Measurements from ENCODE around the gene EPB41L2. TPM values are rescaled to one million over a fixed set of nuclear protein-coding genes. Genes with fewer than 3 reads are reported as not detected.

Gene EPB41L2
- total and polyA plus RNA-seq, 9 donors: 125 to 243 (median 190) TPM

DNA sequence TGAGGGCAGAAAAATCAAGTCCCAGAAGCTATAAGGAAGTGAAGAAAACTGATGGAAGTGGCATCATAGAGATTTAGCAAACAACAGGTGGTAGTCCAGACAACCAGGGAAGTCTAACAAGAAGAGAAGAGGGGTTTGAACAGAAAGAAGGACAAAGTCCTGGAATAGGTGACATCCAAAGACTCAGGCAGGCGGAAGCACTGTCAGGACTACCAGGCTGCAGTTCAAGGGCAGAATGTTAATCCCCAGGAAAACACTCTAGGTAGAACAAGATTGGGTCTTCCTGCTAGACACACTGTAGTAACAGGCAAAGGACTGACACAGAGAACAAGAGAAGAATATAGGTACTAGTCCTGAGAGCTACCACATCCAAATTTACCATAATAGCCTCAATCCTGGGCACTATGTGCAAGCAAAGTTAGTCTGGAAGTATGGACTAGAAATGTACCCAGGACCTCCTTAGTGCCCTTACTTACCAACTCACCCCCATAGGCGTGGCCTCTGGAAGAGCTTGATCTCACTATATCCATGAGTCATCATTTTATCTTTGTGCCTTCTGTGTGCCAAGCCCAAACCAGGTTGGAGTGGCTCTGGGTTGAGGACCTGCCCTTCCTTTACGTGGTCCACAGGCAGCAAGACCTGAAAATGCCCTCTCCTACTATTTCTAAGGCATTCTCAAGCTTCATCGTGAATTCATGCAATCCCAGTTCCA is 2.2 kb upstream of the EPB41L2 start:
- H3K4me1 ChIP-seq (ENCODE audit: control insufficient read depth, insufficient read depth, low read length): peaks cover 15% of the 10 kb centered on the region
- WGBS (ENCODE audit: insufficient coverage): 96% methylated on average over 4 of the region's 4 CpGs
- H3K27me3 ChIP-seq (ENCODE audit: control insufficient read depth, insufficient read depth, low read length): no peaks in the 10 kb centered on the region
- H3K9me3 ChIP-seq (replicated peaks; ENCODE audit: control insufficient read depth, low read depth, low read length): peaks cover under 1% of the 10 kb centered on the region
- no peaks in the 10 kb centered on the region for H3K36me3 ChIP-seq (ENCODE audit: control insufficient read depth, insufficient read depth, low read length)
- H3K27ac ChIP-seq (ENCODE audit: low read length): peak overlapping the region; percentile 57
- DNase-seq: no peak
- H3K4me3 ChIP-seq (ENCODE audit: low read length): no peak overlapping the region

DNA sequence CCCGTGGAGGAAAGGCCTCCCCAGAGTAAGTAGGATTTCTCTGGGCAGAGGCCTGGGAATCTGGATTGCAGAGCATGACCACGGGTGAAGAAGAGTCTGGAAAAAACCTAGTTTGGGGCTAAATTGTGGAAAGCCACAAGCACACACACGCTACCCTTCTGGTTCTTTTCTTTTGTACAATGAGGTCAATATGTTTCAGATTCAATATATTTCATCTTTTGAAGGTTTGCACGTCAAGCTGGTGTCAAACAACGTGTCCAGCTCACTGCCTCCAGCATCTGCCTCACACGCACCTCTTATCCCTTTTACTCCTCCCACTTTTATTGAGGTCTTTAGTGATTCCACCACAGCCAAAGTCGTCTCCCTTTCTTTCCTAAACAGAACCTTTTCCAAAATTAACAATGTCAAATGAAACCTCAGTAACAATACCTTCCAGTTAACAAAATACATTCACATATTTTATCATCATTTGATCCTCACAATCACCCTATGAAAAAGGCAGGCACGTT is 773 bp upstream of the EPB41L2 start:
- Histone ChIP-seq H3K27me3 (ENCODE audit: control insufficient read depth, insufficient read depth, low read length) (no peaks in the 10 kb centered on the region), H3K9me3 (replicated peaks; ENCODE audit: control insufficient read depth, low read depth, low read length) (no peaks in the 10 kb centered on the region), H3K27ac (ENCODE audit: low read length) (peak overlapping the region; percentile 97), H3K36me3 (ENCODE audit: control insufficient read depth, insufficient read depth, low read length) (no peaks in the 10 kb centered on the region), H3K4me3 (ENCODE audit: low read length) (peak overlapping the region; percentile 93), H3K4me1 (ENCODE audit: control insufficient read depth, insufficient read depth, low read length) (peaks cover 15% of the 10 kb centered on the region)
- 32% methylated on average over 6 of the region's 8 CpGs for WGBS (ENCODE audit: insufficient coverage)
- DNase-seq: no peak

DNA sequence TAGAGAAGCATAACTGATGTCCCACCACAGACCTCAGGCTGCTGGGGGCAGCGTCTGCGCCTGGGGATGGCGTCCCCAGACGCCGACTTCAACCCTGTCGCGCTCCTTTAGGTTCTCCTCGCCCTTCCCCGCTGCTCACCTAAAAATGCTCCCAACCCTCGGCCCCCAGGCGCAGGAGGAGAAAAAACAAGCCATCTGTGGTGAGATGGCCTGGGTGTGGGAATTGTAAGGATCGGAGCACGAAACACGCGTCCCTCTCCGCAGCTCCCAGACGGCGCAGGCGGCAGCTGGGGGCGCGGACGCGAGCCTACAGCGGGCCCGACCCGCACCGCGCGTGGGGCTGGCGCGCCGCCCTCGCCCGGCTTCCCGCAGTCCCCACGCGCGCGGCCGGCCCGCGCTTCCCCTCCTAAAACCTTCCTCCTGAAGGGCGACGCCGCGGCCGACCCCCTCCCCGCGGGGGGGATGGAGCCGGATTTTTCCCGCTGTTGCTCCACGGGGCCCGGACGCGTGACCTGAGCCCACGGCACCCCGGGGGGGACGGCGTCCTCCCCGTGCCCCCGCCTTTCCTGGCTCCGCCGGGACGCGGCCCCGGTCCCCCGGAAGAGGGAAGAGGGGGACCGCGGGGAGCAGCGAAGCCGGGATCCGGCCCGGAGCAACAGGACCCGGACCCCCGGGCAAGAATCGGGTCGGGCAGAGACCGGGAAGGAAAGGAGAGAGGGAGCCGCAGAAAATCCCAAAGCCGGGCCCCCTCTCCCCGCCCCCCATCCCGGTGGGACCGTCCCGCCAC is 611 bp downstream of the EPB41L2 start:
- WGBS (ENCODE audit: insufficient coverage): under 1% methylated on average over 64 of the region's 84 CpGs
- peak overlapping the region; percentile 97 for H3K27ac ChIP-seq (ENCODE audit: low read length)
- H3K9me3 ChIP-seq (replicated peaks; ENCODE audit: control insufficient read depth, low read depth, low read length): no peaks in the 10 kb centered on the region
- no peaks in the 10 kb centered on the region for H3K27me3 ChIP-seq (ENCODE audit: control insufficient read depth, insufficient read depth, low read length)
- peak; percentile 56 for DNase-seq
- H3K36me3 ChIP-seq (ENCODE audit: control insufficient read depth, insufficient read depth, low read length): no peaks in the 10 kb centered on the region
- H3K4me3 ChIP-seq (ENCODE audit: low read length): peak overlapping the region; percentile 93
- H3K4me1 ChIP-seq (ENCODE audit: control insufficient read depth, insufficient read depth, low read length): peaks cover 15% of the 10 kb centered on the region

DNA sequence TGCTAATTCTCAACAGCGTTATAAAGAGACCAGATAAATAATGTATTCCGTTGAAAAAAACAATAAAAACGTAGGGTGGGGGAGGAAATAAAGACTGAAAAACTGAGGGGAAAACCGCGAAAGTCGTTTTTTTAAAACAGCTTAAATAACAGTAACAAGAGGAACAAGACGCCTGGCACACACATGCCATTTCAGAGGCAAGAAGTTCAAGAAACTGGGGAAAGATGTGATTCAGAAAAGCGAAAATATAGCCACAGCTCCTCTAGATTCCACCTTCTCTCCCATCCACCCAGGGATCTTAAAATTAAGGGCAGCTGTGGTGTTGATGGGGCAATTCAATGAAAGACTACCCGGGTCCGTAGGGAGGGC is 1.3 kb downstream of the EPB41L2 start:
- H3K4me3 ChIP-seq (ENCODE audit: low read length): peak overlapping the region; percentile 93
- peaks cover 3% of the 10 kb centered on the region for H3K9me3 ChIP-seq (replicated peaks; ENCODE audit: control insufficient read depth, low read depth, low read length)
- peaks cover 15% of the 10 kb centered on the region for H3K4me1 ChIP-seq (ENCODE audit: control insufficient read depth, insufficient read depth, low read length)
- no peaks in the 10 kb centered on the region for H3K27me3 ChIP-seq (ENCODE audit: control insufficient read depth, insufficient read depth, low read length)
- peak overlapping the region; percentile 82 for H3K27ac ChIP-seq (ENCODE audit: low read length)
- H3K36me3 ChIP-seq (ENCODE audit: control insufficient read depth, insufficient read depth, low read length): no peaks in the 10 kb centered on the region
- WGBS (ENCODE audit: insufficient coverage): no CpG with 5 or more reads among the region's 10 CpGs
- DNase-seq: peak; percentile 56

DNA sequence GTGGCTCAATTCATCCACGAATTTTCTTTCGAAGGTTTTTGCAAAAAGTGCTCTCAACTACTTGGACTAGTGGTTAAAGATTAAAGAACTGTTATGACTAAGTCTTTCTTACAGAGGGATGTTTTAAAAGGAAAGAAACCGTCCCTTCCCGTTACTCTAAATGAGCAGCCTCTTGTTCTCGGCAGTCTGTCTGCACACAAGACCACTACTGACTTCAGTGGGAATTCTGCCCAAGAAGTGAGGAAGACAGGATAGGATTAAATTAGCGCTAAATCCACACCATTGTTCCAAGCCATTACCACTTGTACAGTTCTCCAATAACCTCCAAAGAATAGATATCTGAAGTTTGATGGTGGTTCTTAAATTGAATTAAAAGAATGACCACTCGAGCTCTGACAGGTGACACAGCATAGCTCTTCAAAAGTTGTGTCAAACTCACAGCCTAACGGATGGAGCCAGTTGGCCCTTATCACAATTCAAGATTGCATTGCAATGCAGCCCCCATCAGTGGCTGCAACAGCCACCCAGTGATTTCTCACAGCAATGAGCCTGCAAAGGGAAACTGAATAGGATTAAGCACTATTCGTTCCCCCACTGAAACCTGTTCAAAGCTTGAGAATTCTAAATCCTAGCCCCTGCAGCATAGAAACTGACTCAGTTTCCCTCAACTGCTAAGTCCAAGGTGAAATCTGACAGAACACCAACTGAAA is 1.8 kb downstream of the EPB41L2 start:
- DNase-seq: peak; percentile 75
- WGBS (ENCODE audit: insufficient coverage): 10% methylated on average over 2 of the region's 9 CpGs
- Histone ChIP-seq H3K27ac (ENCODE audit: low read length) (peak overlapping the region; percentile 82), H3K4me1 (ENCODE audit: control insufficient read depth, insufficient read depth, low read length) (peaks cover 15% of the 10 kb centered on the region), H3K36me3 (ENCODE audit: control insufficient read depth, insufficient read depth, low read length) (no peaks in the 10 kb centered on the region), H3K4me3 (ENCODE audit: low read length) (peak overlapping the region; percentile 93), H3K27me3 (ENCODE audit: control insufficient read depth, insufficient read depth, low read length) (no peaks in the 10 kb centered on the region), H3K9me3 (replicated peaks; ENCODE audit: control insufficient read depth, low read depth, low read length) (peaks cover 3% of the 10 kb centered on the region)

DNA sequence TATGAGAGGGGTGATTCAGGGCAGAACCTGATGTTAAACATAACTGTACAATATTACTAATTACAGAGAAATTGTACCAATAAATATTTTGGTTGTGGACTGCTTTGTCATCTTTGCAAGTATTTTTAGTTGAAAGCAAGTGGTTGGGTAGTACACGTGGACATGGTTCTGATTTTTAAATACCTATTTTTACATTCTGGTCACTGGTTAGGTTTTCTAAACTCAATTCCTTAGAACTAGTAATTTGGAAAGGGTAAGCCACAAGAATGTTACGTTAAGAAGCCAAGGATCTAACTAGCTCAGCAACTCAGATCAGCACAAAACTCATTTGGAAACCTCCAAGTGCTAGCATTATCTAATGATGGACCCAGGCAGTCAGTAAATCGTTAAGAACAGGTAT is 2.7 kb downstream of the EPB41L2 start:
- Histone ChIP-seq H3K9me3 (replicated peaks; ENCODE audit: control insufficient read depth, low read depth, low read length) (peaks cover 9% of the 10 kb centered on the region), H3K36me3 (ENCODE audit: control insufficient read depth, insufficient read depth, low read length) (peaks cover 2% of the 10 kb centered on the region), H3K27me3 (ENCODE audit: control insufficient read depth, insufficient read depth, low read length) (no peaks in the 10 kb centered on the region), H3K4me3 (ENCODE audit: low read length) (no peak overlapping the region), H3K4me1 (ENCODE audit: control insufficient read depth, insufficient read depth, low read length) (peaks cover 12% of the 10 kb centered on the region), H3K27ac (ENCODE audit: low read length) (no peak overlapping the region)
- no CpG with 5 or more reads among the region's 3 CpGs for WGBS (ENCODE audit: insufficient coverage)
- no peak for DNase-seq

DNA sequence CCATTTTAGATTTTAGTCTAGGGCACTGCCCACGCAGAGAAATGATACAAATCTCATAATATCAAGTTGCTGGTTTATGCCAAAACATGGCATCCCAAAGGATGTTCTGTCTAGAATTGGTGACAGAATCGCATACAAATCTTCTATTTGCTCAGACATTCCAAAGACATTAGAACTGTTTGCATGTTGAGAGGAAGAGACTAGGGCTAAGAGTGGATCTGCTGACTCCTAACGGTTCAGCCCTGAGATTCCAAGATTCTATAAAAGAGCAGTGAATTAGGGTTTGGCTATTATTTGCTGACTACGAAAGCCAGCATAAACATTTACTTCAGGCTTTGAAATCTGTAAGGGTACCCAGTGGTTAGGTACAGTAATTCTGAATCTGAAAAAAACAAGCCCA is 3.6 kb downstream of the EPB41L2 start:
- peaks cover 18% of the 10 kb centered on the region for H3K9me3 ChIP-seq (replicated peaks; ENCODE audit: control insufficient read depth, low read depth, low read length)
- peak; percentile 60 for DNase-seq

DNA sequence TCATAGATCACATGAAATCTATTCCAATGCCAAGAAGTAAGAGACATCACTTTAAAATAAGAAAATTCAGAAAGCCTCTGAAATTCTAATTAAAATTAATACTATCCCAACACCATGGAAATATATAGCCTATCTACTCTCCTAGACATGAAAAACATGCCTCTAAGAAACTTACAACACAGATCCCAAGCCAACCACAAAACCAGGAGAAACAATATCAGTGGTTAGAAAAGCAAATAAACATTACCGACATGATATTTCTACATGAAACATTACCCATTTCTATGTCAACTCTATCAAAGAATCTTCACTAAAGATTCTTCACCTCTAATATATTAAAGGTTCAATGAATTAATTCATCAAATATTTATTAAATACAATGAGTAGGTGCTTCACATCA is 4.8 kb downstream of the EPB41L2 start:
- H3K4me3 ChIP-seq (ENCODE audit: low read length): no peak overlapping the region
- no peaks in the 10 kb centered on the region for H3K27me3 ChIP-seq (ENCODE audit: control insufficient read depth, insufficient read depth, low read length)
- H3K36me3 ChIP-seq (ENCODE audit: control insufficient read depth, insufficient read depth, low read length): peaks cover 13% of the 10 kb centered on the region
- H3K4me1 ChIP-seq (ENCODE audit: control insufficient read depth, insufficient read depth, low read length): peaks cover 6% of the 10 kb centered on the region
- peaks cover 29% of the 10 kb centered on the region for H3K9me3 ChIP-seq (replicated peaks; ENCODE audit: control insufficient read depth, low read depth, low read length)
- WGBS (ENCODE audit: insufficient coverage): no CpG with 5 or more reads among the region's 1 CpG
- DNase-seq: no peak
- H3K27ac ChIP-seq (ENCODE audit: low read length): no peak overlapping the region

More for the DNA sequence above, 3.6 kb downstream of the EPB41L2 start:
- WGBS (ENCODE audit: insufficient coverage): 100% methylated on average over 1 of the region's 4 CpGs
- H3K4me1 ChIP-seq (ENCODE audit: control insufficient read depth, insufficient read depth, low read length): peaks cover 11% of the 10 kb centered on the region
- no peaks in the 10 kb centered on the region for H3K27me3 ChIP-seq (ENCODE audit: control insufficient read depth, insufficient read depth, low read length)
- peaks cover 7% of the 10 kb centered on the region for H3K36me3 ChIP-seq (ENCODE audit: control insufficient read depth, insufficient read depth, low read length)
- H3K27ac ChIP-seq (ENCODE audit: low read length): no peak overlapping the region
- H3K4me3 ChIP-seq (ENCODE audit: low read length): no peak overlapping the region

DNA sequence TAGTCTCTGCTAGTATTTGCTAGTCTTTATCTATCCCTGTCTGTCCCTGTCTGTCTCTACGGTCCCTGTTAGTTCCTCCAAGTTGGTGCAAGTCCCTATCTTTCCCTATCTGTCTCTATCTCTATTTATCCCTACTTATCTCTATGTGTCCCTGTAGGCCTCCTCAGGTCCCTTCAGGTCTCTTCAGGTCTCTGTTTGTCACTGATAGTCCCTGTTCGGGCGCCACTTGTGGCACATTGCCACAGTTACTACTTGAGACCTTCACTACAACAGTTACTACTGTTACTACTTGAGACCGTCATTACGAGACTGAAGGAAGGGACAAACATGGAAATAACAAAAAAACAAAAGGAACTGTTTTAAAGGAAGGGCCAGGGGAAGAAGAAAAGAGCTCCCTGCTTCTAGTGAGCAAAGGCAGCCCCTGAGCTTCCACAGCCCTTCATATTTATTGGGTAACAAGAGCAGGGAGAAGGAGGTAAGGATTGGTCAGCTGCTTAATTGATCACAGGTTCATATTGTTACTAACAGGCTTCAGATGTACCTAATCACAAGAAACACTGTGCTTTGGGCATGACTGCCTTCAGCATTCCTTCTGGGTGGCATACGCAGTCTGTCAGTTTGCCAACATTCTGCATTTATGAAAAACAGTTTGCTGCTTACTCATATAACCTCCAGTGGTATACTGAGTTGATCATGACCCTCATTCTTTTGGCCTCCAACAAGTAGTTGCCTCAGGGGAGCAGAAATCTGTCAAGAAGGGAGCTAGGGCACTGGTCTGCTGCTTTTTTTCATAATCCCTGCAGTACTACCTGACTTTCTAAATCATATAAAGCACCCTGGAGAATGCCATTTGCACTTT is 8.4 kb downstream of the EPB41L2 start:
- Histone ChIP-seq H3K4me1 (ENCODE audit: control insufficient read depth, insufficient read depth, low read length) (peaks cover 4% of the 10 kb centered on the region), H3K27me3 (ENCODE audit: control insufficient read depth, insufficient read depth, low read length) (no peaks in the 10 kb centered on the region), H3K36me3 (ENCODE audit: control insufficient read depth, insufficient read depth, low read length) (peaks cover 13% of the 10 kb centered on the region), H3K4me3 (ENCODE audit: low read length) (no peak overlapping the region), H3K27ac (ENCODE audit: low read length) (no peak overlapping the region), H3K9me3 (replicated peaks; ENCODE audit: control insufficient read depth, low read depth, low read length) (peaks cover 31% of the 10 kb centered on the region)
- no peak for DNase-seq
- 94% methylated on average over 1 of the region's 6 CpGs for WGBS (ENCODE audit: insufficient coverage)

All from muscle of leg (tissue), 11 donors.